PC-9 (cell line): ENCODE results near the gene KRT79. TPM values are rescaled to one million over a fixed set of nuclear protein-coding genes. Genes with fewer than 3 reads are reported as not detected.
A peak's percentile ranks its signal among the peaks of the same experiment; 100 is the strongest.

ENCODE experiments used
- BruUV-seq: library from RNA; stranded (reverse); fragments of 400-500 nt; replicated peaks from 2 replicates; lab custom pipeline; 2021; lab: Mats Ljungman, UMichigan
- CTCF ChIA-PET: fragments of 300-600 bp; sonication (Branson Sonifier 250); formaldehyde crosslinking; loops from one replicate; lab custom pipeline; 2022; ENCODE audit warnings: antibody characterized with exemption; lab: Charles Lee
- POLR2A ChIA-PET: fragments of 300-600 bp; sonication (Branson Sonifier 250); formaldehyde crosslinking; loops from one replicate; lab custom pipeline; 2022; ENCODE audit warnings: antibody characterized with exemption; ENCODE audit not compliant: unreplicated experiment; lab: Charles Lee
- DNase-seq, 2 experiments: peaks; one replicate each; pipeline versions ENCODE4 v3.0.0 to v3.0.0-alpha.2; 2015 to 2022; ENCODE audit warnings: mixed read lengths in 1 of 2
- H2AFZ ChIP-seq: fragments of 200-600 bp; sonication (generic); 2 replicates; pipeline ENCODE4 v1.8.1; 2017; ENCODE audit warnings: antibody characterized with exemption
- H3F3A ChIP-seq: fragments of 200-600 bp; sonication (generic); 2 replicates; pipeline ENCODE4 v1.8.1; 2017; ENCODE audit warnings: antibody characterized with exemption, mild to moderate bottlenecking, low read depth; ENCODE audit not compliant: insufficient read depth
- H3K27ac ChIP-seq: fragments of 200-600 bp; sonication (generic); 2 replicates; pipeline ENCODE4 v1.6.1; 2016; ENCODE audit warnings: mixed run types
- H3K27me3 ChIP-seq: fragments of 200-600 bp; sonication (generic); 2 replicates; pipeline ENCODE4 v1.6.1; 2016; ENCODE audit warnings: low read depth, mixed run types; ENCODE audit not compliant: insufficient read depth
- H3K36me3 ChIP-seq: fragments of 200-600 bp; sonication (generic); 2 replicates; pipeline ENCODE4 v1.6.1; 2016; ENCODE audit warnings: low read depth, mixed run types
- H3K4me1 ChIP-seq: fragments of 200-600 bp; sonication (generic); replicated peaks from 2 replicates; pipeline ENCODE4 v1.6.1; 2016; ENCODE audit warnings: mixed run types; ENCODE audit not compliant: insufficient read depth
- H3K4me2 ChIP-seq: fragments of 200-600 bp; sonication (generic); 2 replicates; pipeline ENCODE4 v1.6.1; 2017; ENCODE audit warnings: mixed run types
- H3K4me3 ChIP-seq: fragments of 200-600 bp; sonication (generic); 2 replicates; pipeline ENCODE4 v1.6.1; 2016; ENCODE audit warnings: mixed run types
- H3K79me2 ChIP-seq: fragments of 200-600 bp; sonication (generic); 2 replicates; pipeline ENCODE4 v1.6.1; 2017; ENCODE audit warnings: low read depth, mixed run types
- H3K9me2 ChIP-seq: fragments of 200-600 bp; sonication (generic); 2 replicates; pipeline ENCODE4 v1.8.1; 2017; ENCODE audit warnings: mild to moderate bottlenecking; ENCODE audit not compliant: insufficient read depth
- H3K9me3 ChIP-seq: fragments of 200-600 bp; sonication (generic); 2 replicates; pipeline ENCODE4 v1.8.1; 2016; ENCODE audit warnings: low read depth; ENCODE audit not compliant: insufficient read depth
- H4K20me1 ChIP-seq: fragments of 200-600 bp; sonication (generic); 2 replicates; pipeline ENCODE4 v1.8.1; 2017; ENCODE audit not compliant: insufficient read depth
- CTCF ChIP-seq: fragments of 200-600 bp; sonication (generic); conservative IDR thresholded peaks from 2 replicates; pipeline ENCODE4 v1.6.1; 2017; ENCODE audit warnings: mixed run types, antibody characterized with exemption, mild to moderate bottlenecking, moderate library complexity
- EZH2 ChIP-seq: fragments of 200-600 bp; sonication (generic); IDR thresholded peaks from 2 replicates; pipeline ENCODE4 v1.8.0; 2017; ENCODE audit warnings: antibody characterized with exemption, low read depth
- intact Hi-C: fragments of 100-400 bp; cut with micrococcal nuclease; formaldehyde crosslinking; loops from one replicate; pipeline ENCODE4 v1.10.0; 2022; ENCODE audit not compliant: unreplicated experiment
- total RNA-seq: library from RNA; stranded (reverse); gene quantifications from 2 replicates; pipeline ENCODE4 v1.2.3, GENCODE V29; 2021

Gene KRT79
- total RNA-seq, 1 experiment from 2014 or later: 0.28 TPM

DNA sequence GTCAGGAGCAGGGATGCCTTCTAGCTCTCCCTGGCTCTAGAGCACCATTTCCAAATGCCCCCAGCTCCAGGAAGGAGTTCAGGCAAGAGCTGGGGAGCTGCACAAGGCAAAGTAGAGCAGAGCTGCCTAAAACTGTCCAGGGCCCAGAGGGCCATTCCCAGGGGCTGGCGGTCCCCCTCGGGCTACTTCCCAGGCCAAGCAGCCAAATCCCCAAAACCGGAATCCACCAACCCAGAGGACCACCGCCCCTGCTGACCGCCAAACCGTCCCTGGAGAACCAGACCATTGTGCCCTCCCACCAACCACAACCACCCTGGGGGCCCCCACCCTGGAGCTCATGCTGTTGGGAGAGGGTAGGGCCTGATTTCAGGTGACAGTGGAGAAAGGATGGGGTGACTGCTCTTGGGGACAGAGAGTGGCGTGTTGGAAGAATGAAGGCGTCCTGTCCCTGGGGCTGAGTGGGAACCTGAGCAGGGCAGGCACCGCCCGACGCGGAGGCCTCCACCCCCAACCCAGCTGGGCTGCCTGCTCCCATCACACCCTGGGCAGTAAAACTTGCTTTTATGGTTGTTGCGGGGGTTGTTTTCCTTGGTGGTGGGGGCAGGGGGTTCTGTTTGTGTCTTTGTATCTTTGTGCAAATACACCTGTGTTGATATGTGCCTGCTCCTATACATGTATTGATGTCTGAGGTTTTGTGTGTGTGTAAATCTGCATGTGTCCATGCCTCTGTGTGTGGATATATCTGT, 38.7 kb upstream of the KRT79 start:
- TF ChIP-seq CTCF (no peak), EZH2 (no peak)
- no peaks in the 10 kb centered on the region for H3K9me3 ChIP-seq
- peak overlapping the region; percentile 100 for H3K27ac ChIP-seq
- DNase-seq: no peak
- no peaks in the 10 kb centered on the region for H3K9me2 ChIP-seq
- CTCF ChIA-PET: interaction anchor here (0.6 to 1.1 kb wide), 3 partner anchors 52 to 724 kb away, joined by 3 to 4 read pairs (median 3); no protein-coding TSS in a partner anchor
- H3K36me3 ChIP-seq: no peaks in the 10 kb centered on the region
- no peak overlapping the region for H2AFZ ChIP-seq
- H3K4me2 ChIP-seq: peak overlapping the region; percentile 81
- no peaks in the 10 kb centered on the region for H3K79me2 ChIP-seq
- no peaks in the 10 kb centered on the region for H3K27me3 ChIP-seq
- no TSS peak for BruUV-seq
- H3F3A ChIP-seq: peaks cover 38% of the 10 kb centered on the region
- POLR2A ChIA-PET: interaction anchor here (0.6 to 0.9 kb wide), 8 partner anchors 12 to 744 kb away, joined by 3 to 8 read pairs (median 4); no protein-coding TSS in a partner anchor
- H3K4me3 ChIP-seq: no peak overlapping the region; the same call in 1 of the 2 replicates
- H4K20me1 ChIP-seq: no peaks in the 10 kb centered on the region
- intact Hi-C loops: loop anchor here (5.0 kb wide), 4 partner anchors 476 to 656 kb away; partner anchors contain the start of gene KRT7
- H3K4me1 ChIP-seq: peaks cover 51% of the 10 kb centered on the region

DNA sequence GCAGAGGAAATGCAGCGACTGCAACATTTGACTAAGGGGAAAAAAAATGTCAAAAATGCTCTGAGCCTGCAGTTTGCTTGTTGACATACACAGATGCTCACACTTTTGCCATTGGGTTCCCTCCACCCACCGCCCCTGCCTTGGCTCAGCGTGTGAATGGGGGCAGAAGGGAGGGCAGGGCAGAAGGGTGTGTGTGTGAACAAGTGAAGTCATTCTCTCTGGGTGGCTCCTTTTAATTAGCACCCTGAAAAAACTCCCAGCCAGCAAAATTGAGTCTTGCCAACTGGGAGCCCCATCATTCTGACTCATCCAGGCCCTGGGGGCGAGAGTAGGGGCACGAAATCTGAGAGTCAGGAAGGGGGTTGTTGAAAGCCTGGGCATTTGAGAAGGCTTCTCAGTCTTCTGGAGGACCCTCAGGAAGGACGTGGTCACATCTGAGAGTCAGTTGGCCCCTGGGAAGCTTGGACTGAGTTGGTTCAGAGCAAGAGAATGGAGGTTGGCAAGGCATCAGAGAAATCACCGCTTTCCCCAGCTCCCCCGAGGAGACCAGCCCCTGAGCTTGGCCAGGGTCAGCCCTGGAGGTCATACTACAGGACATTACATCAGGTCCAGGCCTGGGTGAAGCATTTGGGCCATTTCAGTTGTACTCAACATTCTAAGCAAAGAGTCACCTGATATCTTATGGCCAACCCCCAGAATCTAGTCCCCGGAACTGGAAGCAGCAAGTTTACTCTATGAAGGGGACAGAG, 37.4 kb upstream of the KRT79 start:
- peak overlapping the region; percentile 100 for H3K27ac ChIP-seq
- no TSS peak for BruUV-seq
- peaks cover 51% of the 10 kb centered on the region for H3K4me1 ChIP-seq
- H3K9me2 ChIP-seq: no peaks in the 10 kb centered on the region
- H3K27me3 ChIP-seq: no peaks in the 10 kb centered on the region
- DNase-seq: peak; percentile 92 to 98
- CTCF ChIA-PET: interaction anchor here (0.6 to 1.4 kb wide), 2 partner anchors 11 to 51 kb away, joined by 4 to 9 read pairs; no protein-coding TSS in a partner anchor
- POLR2A ChIA-PET: interaction anchor here (0.7 kb wide), 1 partner anchor 724 kb away, joined by 3 read pairs; no protein-coding TSS in a partner anchor
- no peaks in the 10 kb centered on the region for H3K9me3 ChIP-seq
- no peak for TF ChIP-seq EZH2
- peaks cover 38% of the 10 kb centered on the region for H3F3A ChIP-seq
- H3K79me2 ChIP-seq: no peaks in the 10 kb centered on the region
- intact Hi-C loops: loop anchor here (1.0 to 5.0 kb wide), 13 partner anchors 72 to 725 kb away; partner anchors contain the start of gene KRT7
- no peaks in the 10 kb centered on the region for H4K20me1 ChIP-seq
- no peaks in the 10 kb centered on the region for H3K36me3 ChIP-seq
- H3K4me3 ChIP-seq: peak overlapping the region; percentile 20; the same call in 1 of the 2 replicates
- H2AFZ ChIP-seq: no peak overlapping the region
- peak overlapping the region; percentile 81 for H3K4me2 ChIP-seq

GRCh38 chr12:52870361-52871290, 36.5 kb upstream of the KRT79 start:
- Histone ChIP-seq H3K4me3 (peak overlapping the region; percentile 23; the same call in 1 of the 2 replicates), H3K27ac (peak overlapping the region; percentile 100), H3K36me3 (no peaks in the 10 kb centered on the region), H2AFZ (no peak overlapping the region), H3F3A (peaks cover 38% of the 10 kb centered on the region), H4K20me1 (no peaks in the 10 kb centered on the region), H3K79me2 (no peaks in the 10 kb centered on the region), H3K4me2 (peak overlapping the region; percentile 72), H3K9me3 (no peaks in the 10 kb centered on the region), H3K27me3 (no peaks in the 10 kb centered on the region), H3K4me1 (peaks cover 51% of the 10 kb centered on the region), H3K9me2 (no peaks in the 10 kb centered on the region)
- TF ChIP-seq CTCF (peak; percentile 94), EZH2 (no peak)
- intact Hi-C loops: loop anchor here (1.0 to 5.0 kb wide), 13 partner anchors 71 to 724 kb away; partner anchors contain the start of gene KRT7
- POLR2A ChIA-PET: no interaction called here
- CTCF ChIA-PET: interaction anchor here (0.5 to 1.4 kb wide), 8 partner anchors 11 to 498 kb away, joined by 3 to 9 read pairs (median 4); no protein-coding TSS in a partner anchor
- BruUV-seq: no TSS peak
- DNase-seq: peak; percentile 44 to 75
